ENCODE data around the gene TMEM184B. TPM values are rescaled to one million over a fixed set of nuclear protein-coding genes. Genes with fewer than 3 reads are reported as not detected.

TMEM184B gene
- total and polyA plus RNA-seq, 4 donors = 17.2 to 96.9 (median 71.5) TPM

DNA sequence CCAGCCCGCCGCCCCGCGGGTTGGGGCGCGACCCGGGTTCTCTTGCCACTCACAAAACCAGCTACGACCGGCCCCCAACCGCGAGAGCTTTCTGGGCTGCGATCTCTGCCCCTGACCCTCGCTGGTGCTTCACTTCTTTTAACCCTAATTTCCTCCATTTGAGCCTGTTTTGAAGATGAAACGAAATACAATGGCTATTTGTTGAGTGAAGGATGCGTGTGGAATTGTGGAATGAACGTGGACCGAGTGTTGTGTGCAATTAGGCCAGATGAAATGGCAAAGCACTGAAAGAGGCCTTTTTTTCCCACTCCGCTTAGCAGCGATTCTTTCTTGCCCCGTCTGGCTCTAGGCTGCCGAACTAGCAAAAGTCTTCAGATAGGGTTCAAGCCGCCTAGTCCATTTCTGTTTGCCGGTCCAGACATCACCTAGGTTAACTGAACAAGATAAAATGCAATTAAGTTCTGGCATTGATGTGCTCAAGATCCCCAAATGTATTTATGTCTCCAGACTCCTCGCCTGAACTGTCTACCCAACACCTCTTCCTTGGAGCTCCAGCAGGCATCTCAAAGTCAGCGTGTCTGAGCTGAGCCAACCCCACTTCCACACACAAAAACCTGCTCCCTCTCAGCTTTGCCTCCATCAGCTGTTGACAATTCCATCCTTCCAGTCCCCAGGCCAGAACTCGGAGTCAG is 471 bp upstream of the TMEM184B start:
- Histone ChIP-seq H3K4me1 (ENCODE audit: control insufficient read depth in 1 of 2, insufficient read depth in 2 of 2, low read length in 2 of 2) (peaks cover 0 to 6% of the 10 kb centered on the region in 2 donors), H3K36me3 (ENCODE audit: control insufficient read depth in 1 of 2, insufficient read depth in 2 of 2, low read length in 1 of 2) (no peaks in the 10 kb centered on the region), H3K27me3 (ENCODE audit: control insufficient read depth in 1 of 2, insufficient read depth in 2 of 2, low read length in 1 of 2) (no peaks in the 10 kb centered on the region), H3K9me3 (ENCODE audit: control insufficient read depth, low read length) (no peaks in the 10 kb centered on the region), H3K27ac (ENCODE audit: low read depth in 1 of 2, low read length in 2 of 2) (peak overlapping the region; percentile 58 to 72), H3K4me3 (ENCODE audit: low read length in 2 of 2) (peak overlapping the region; percentile 78 to 86)
- DNase-seq (no peak), ATAC-seq (ENCODE audit: low FRiP score) (no peak)
- intact Hi-C loops (cut with DNase I) = loop anchor here (2.0 to 5.0 kb wide), 2 partner anchors 44 kb away; partner anchors contain the start of gene CSNK1E (in 2 of the 2)
- WGBS, 2 donors = 2 to 4% methylated on average over 26 of the region's 26 CpGs

- peaks cover 0 to 6% of the 10 kb centered on the region in 2 donors for H3K4me1 ChIP-seq (ENCODE audit: control insufficient read depth in 1 of 2, insufficient read depth in 2 of 2, low read length in 2 of 2)
Measured at GRCh38 chr22:38271927-38272372, 860 bp downstream of the TMEM184B start.

DNA sequence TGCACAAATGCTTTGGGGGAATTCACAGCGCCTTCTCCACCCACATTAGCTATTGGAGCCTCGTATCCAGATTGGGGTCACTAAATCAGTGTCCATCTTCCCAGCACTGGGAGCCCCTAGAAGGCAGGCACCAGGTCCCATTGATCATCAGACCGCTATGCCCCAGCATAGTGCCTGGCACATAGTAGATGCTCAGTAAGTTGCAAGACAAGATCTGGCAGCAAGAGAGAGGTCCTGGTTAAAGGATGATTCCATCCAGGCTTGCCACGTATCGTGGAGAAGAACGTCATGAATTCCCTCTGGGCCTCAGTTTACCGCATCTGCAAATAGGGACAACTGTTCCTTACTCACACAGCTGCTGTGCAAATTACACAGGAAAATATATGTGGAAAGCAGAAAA is 1.7 kb downstream of the TMEM184B start:
- Histone ChIP-seq H3K4me1 (ENCODE audit: control insufficient read depth in 1 of 2, insufficient read depth in 2 of 2, low read length in 2 of 2) (peaks cover 0 to 6% of the 10 kb centered on the region in 2 donors), H3K9me3 (ENCODE audit: control insufficient read depth, low read length) (no peaks in the 10 kb centered on the region), H3K27me3 (ENCODE audit: control insufficient read depth in 1 of 2, insufficient read depth in 2 of 2, low read length in 1 of 2) (no peaks in the 10 kb centered on the region), H3K4me3 (ENCODE audit: low read length in 2 of 2) (no peak overlapping the region), H3K36me3 (ENCODE audit: control insufficient read depth in 1 of 2, insufficient read depth in 2 of 2, low read length in 1 of 2) (no peaks in the 10 kb centered on the region), H3K27ac (ENCODE audit: low read depth in 1 of 2, low read length in 2 of 2) (peak overlapping the region in 1 of 2 donors; percentile 72)
- ATAC-seq (ENCODE audit: low FRiP score) (no peak), DNase-seq (no peak)
- intact Hi-C loops (cut with DNase I) = loop anchor here in 1 of 2 donors (5.0 kb wide), 1 partner anchor 46 kb away; the partner anchor contains the start of gene CSNK1E
- WGBS, 2 donors = 61 to 67% methylated on average over 7 of the region's 7 CpGs

More at GRCh38 chr22:38271927-38272372, 860 bp downstream of the TMEM184B start:
- WGBS, 2 donors = 8 to 9% methylated on average over 7 of the region's 7 CpGs
- peak overlapping the region in 1 of 2 donors; percentile 55 for H3K27ac ChIP-seq (ENCODE audit: low read depth in 1 of 2, low read length in 2 of 2)
- intact Hi-C loops (cut with DNase I) = loop anchor here (2.0 to 5.0 kb wide), 2 partner anchors 45 kb away; partner anchors contain the start of gene CSNK1E (in 2 of the 2)
- no peaks in the 10 kb centered on the region for H3K27me3 ChIP-seq (ENCODE audit: control insufficient read depth in 1 of 2, insufficient read depth in 2 of 2, low read length in 1 of 2)
- DNase-seq (no peak), ATAC-seq (ENCODE audit: low FRiP score) (peak; percentile 1)
- no peaks in the 10 kb centered on the region for H3K9me3 ChIP-seq (ENCODE audit: control insufficient read depth, low read length)
- peak overlapping the region; percentile 78 to 86 for H3K4me3 ChIP-seq (ENCODE audit: low read length in 2 of 2)
- no peaks in the 10 kb centered on the region for H3K36me3 ChIP-seq (ENCODE audit: control insufficient read depth in 1 of 2, insufficient read depth in 2 of 2, low read length in 1 of 2)

DNA sequence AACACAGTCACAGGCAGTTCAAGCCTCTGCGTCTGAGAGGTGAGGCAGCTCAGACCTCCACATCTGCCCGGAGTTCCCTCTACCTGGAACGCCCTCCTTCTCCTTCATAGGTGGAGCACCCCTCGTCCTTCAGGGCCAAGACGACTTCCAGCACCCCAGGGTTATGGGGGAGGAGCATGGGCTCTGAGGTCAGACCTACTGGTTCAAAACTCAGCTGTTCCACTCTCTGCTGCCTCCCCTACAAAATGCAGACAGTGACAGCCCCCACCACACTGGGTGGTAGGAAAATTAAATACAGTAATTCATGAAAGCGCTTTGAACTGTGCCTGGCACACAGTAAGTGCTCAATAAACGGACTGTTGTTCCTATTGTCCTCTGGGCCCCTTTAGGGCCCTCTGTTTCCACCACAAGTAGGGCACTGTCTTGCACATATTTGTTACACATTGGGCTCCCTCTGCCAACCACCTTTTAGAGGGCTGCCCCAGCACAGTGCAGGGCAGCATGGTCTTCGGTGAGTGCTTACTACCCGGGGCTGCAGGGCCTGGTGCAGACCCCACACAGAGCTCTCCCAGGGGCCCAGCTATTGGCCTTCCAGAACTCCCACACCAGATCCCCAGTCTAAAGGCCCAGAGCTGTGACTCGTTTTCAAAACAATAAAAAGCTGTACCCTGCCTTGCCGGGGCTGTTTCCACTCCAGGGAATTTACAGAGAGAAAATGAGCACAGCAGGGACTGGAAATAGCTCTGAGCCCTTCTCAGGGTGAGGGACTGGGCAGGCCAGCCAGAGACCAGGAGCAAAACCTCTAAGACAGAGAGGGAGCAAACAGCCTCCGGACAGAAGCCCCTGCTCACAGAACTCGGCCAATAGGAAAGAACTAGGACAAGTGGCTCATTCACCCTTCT is 2.5 kb downstream of the TMEM184B start:
- no peak for ATAC-seq (ENCODE audit: low FRiP score)
- Histone ChIP-seq H3K27me3 (ENCODE audit: control insufficient read depth in 1 of 2, insufficient read depth in 2 of 2, low read length in 1 of 2) (no peaks in the 10 kb centered on the region), H3K4me1 (ENCODE audit: control insufficient read depth in 1 of 2, insufficient read depth in 2 of 2, low read length in 2 of 2) (peaks cover 0 to 6% of the 10 kb centered on the region in 2 donors), H3K36me3 (ENCODE audit: control insufficient read depth in 1 of 2, insufficient read depth in 2 of 2, low read length in 1 of 2) (no peaks in the 10 kb centered on the region), H3K4me3 (ENCODE audit: low read length in 2 of 2) (no peak overlapping the region), H3K9me3 (ENCODE audit: control insufficient read depth, low read length) (no peaks in the 10 kb centered on the region), H3K27ac (ENCODE audit: low read depth in 1 of 2, low read length in 2 of 2) (peak overlapping the region in 1 of 2 donors; percentile 72)
- WGBS, 2 donors = 30 to 33% methylated on average over 13 of the region's 13 CpGs
- intact Hi-C loops (cut with DNase I) = loop anchor here in 1 of 2 donors (5.0 kb wide), 1 partner anchor 47 kb away; the partner anchor contains the start of gene CSNK1E
- no peak for DNase-seq

DNA sequence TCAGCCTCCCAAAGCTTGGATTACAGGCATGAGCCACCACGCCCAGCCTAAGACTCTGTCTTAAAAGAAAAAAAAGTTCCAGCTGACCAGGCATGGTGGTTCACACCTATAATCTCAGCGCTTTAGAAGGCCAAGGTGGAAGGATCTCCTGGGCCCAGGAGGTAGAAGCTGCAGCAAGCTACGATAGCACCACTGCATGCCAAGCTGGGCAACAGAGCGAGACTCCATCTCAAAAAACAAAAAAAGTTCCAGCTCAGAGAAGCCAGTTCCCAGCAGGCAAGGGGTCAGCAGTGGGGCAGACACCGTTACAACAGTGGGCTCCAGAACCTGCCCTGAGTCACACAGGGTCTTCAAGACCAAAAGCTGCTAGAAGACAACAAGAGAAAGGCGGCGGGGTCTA is 3.3 kb downstream of the TMEM184B start:
- no peak overlapping the region for H3K4me3 ChIP-seq (ENCODE audit: low read length in 2 of 2)
- 65 to 66% methylated on average over 7 of the region's 7 CpGs for WGBS, 2 donors
- H3K27me3 ChIP-seq (ENCODE audit: control insufficient read depth in 1 of 2, insufficient read depth in 2 of 2, low read length in 1 of 2) = no peaks in the 10 kb centered on the region
- no peaks in the 10 kb centered on the region for H3K9me3 ChIP-seq (ENCODE audit: control insufficient read depth, low read length)
- no peak for ATAC-seq (ENCODE audit: low FRiP score)
- no peak for DNase-seq
- H3K4me1 ChIP-seq (ENCODE audit: control insufficient read depth in 1 of 2, insufficient read depth in 2 of 2, low read length in 2 of 2) = peaks cover 0 to 6% of the 10 kb centered on the region in 2 donors
- no peak overlapping the region for H3K27ac ChIP-seq (ENCODE audit: low read depth in 1 of 2, low read length in 2 of 2)
- no peaks in the 10 kb centered on the region for H3K36me3 ChIP-seq (ENCODE audit: control insufficient read depth in 1 of 2, insufficient read depth in 2 of 2, low read length in 1 of 2)
- intact Hi-C loops (cut with DNase I) = no loop called here

- Histone ChIP-seq H3K27me3 (ENCODE audit: control insufficient read depth in 1 of 2, insufficient read depth in 2 of 2, low read length in 1 of 2) (no peaks in the 10 kb centered on the region), H3K27ac (ENCODE audit: low read depth in 1 of 2, low read length in 2 of 2) (no peak overlapping the region), H3K4me3 (ENCODE audit: low read length in 2 of 2) (no peak overlapping the region), H3K4me1 (ENCODE audit: control insufficient read depth in 1 of 2, insufficient read depth in 2 of 2, low read length in 2 of 2) (peaks cover 0 to 6% of the 10 kb centered on the region in 2 donors), H3K36me3 (ENCODE audit: control insufficient read depth in 1 of 2, insufficient read depth in 2 of 2, low read length in 1 of 2) (no peaks in the 10 kb centered on the region), H3K9me3 (ENCODE audit: control insufficient read depth, low read length) (no peaks in the 10 kb centered on the region)
- ATAC-seq (ENCODE audit: low FRiP score) (peak; percentile 65), DNase-seq (no peak)
- intact Hi-C loops (cut with DNase I) = no loop called here
- 64 to 71% methylated on average over 4 of the region's 4 CpGs for WGBS, 2 donors
Measured at GRCh38 chr22:38267086-38267485, 5.7 kb downstream of the TMEM184B start.

- 42 to 46% methylated on average over 8 of the region's 8 CpGs for WGBS, 2 donors
- Histone ChIP-seq H3K4me1 (ENCODE audit: control insufficient read depth in 1 of 2, insufficient read depth in 2 of 2, low read length in 2 of 2) (peaks cover under 1 to 6% of the 10 kb centered on the region in 2 donors), H3K27me3 (ENCODE audit: control insufficient read depth in 1 of 2, insufficient read depth in 2 of 2, low read length in 1 of 2) (no peaks in the 10 kb centered on the region), H3K4me3 (ENCODE audit: low read length in 2 of 2) (no peak overlapping the region), H3K36me3 (ENCODE audit: control insufficient read depth in 1 of 2, insufficient read depth in 2 of 2, low read length in 1 of 2) (no peaks in the 10 kb centered on the region), H3K27ac (ENCODE audit: low read depth in 1 of 2, low read length in 2 of 2) (no peak overlapping the region), H3K9me3 (ENCODE audit: control insufficient read depth, low read length) (no peaks in the 10 kb centered on the region)
- no peak for DNase-seq
- intact Hi-C loops (cut with DNase I) = no loop called here
- ATAC-seq (ENCODE audit: low FRiP score) = no peak
Measured at GRCh38 chr22:38266120-38266519, 6.7 kb downstream of the TMEM184B start.

DNA sequence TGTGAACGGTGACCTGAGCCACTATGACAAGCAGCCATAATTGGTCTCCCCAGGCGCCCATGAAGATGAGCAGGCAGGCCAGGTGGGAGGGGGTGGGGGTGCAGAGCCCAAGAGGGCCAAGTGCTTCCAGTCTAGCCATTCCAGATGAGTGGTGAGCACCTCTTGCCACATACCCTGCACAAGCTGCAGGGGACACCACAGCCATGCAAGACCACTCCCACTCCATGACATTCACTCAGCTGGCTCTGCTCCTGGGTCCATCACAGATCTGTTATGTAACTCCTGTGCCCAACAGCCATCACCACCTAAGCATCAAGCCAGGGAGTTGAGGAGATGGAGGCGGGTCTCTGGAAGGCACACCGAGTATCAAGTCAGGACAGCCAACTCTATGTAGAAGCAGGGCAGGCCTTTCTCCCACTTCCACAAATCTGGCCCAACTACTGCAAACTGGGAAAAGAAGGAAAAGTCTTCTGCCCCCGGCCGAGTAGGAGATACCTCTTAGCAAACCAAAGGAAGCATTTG is 8.4 kb downstream of the TMEM184B start:
- ATAC-seq (ENCODE audit: low FRiP score) (no peak), DNase-seq (no peak)
- Histone ChIP-seq H3K9me3 (ENCODE audit: control insufficient read depth, low read length) (no peaks in the 10 kb centered on the region), H3K27me3 (ENCODE audit: control insufficient read depth in 1 of 2, insufficient read depth in 2 of 2, low read length in 1 of 2) (no peaks in the 10 kb centered on the region), H3K4me1 (ENCODE audit: control insufficient read depth in 1 of 2, insufficient read depth in 2 of 2, low read length in 2 of 2) (peaks cover 4 to 6% of the 10 kb centered on the region in 2 donors), H3K4me3 (ENCODE audit: low read length in 2 of 2) (no peak overlapping the region), H3K27ac (ENCODE audit: low read depth in 1 of 2, low read length in 2 of 2) (no peak overlapping the region), H3K36me3 (ENCODE audit: control insufficient read depth in 1 of 2, insufficient read depth in 2 of 2, low read length in 1 of 2) (no peaks in the 10 kb centered on the region)
- intact Hi-C loops (cut with DNase I) = loop anchor here in 1 of 2 donors (5.0 kb wide), 1 partner anchor 78 kb away; no protein-coding TSS in a partner anchor
- 62 to 65% methylated on average over 6 of the region's 6 CpGs for WGBS, 2 donors

Measured in aorta (tissue), 5 donors.